ENCODE measurements around the gene STRN4. TPM values are rescaled to one million over a fixed set of nuclear protein-coding genes. Genes with fewer than 3 reads are reported as not detected.

Gene STRN4
- total and polyA plus RNA-seq, 4 donors = 9.5 to 29.9 (median 24.8) TPM

- TF ChIP-seq, protein P1, sequence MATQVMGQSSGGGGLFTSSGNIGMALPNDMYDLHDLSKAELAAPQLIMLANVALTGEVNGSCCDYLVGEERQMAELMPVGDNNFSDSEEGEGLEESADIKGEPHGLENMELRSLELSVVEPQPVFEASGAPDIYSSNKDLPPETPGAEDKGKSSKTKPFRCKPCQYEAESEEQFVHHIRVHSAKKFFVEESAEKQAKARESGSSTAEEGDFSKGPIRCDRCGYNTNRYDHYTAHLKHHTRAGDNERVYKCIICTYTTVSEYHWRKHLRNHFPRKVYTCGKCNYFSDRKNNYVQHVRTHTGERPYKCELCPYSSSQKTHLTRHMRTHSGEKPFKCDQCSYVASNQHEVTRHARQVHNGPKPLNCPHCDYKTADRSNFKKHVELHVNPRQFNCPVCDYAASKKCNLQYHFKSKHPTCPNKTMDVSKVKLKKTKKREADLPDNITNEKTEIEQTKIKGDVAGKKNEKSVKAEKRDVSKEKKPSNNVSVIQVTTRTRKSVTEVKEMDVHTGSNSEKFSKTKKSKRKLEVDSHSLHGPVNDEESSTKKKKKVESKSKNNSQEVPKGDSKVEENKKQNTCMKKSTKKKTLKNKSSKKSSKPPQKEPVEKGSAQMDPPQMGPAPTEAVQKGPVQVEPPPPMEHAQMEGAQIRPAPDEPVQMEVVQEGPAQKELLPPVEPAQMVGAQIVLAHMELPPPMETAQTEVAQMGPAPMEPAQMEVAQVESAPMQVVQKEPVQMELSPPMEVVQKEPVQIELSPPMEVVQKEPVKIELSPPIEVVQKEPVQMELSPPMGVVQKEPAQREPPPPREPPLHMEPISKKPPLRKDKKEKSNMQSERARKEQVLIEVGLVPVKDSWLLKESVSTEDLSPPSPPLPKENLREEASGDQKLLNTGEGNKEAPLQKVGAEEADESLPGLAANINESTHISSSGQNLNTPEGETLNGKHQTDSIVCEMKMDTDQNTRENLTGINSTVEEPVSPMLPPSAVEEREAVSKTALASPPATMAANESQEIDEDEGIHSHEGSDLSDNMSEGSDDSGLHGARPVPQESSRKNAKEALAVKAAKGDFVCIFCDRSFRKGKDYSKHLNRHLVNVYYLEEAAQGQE (IDR thresholded peaks at IDR 0.05) = no peak
- TF ChIP-seq HNF4G (IDR thresholded peaks at IDR 0.05) (no peak), NR2F2 (IDR thresholded peaks at IDR 0.05) (no peak)
- TF ChIP-seq, protein P2, sequence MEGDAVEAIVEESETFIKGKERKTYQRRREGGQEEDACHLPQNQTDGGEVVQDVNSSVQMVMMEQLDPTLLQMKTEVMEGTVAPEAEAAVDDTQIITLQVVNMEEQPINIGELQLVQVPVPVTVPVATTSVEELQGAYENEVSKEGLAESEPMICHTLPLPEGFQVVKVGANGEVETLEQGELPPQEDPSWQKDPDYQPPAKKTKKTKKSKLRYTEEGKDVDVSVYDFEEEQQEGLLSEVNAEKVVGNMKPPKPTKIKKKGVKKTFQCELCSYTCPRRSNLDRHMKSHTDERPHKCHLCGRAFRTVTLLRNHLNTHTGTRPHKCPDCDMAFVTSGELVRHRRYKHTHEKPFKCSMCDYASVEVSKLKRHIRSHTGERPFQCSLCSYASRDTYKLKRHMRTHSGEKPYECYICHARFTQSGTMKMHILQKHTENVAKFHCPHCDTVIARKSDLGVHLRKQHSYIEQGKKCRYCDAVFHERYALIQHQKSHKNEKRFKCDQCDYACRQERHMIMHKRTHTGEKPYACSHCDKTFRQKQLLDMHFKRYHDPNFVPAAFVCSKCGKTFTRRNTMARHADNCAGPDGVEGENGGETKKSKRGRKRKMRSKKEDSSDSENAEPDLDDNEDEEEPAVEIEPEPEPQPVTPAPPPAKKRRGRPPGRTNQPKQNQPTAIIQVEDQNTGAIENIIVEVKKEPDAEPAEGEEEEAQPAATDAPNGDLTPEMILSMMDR (IDR thresholded peaks at IDR 0.05; ENCODE audit: low read depth, low read length, missing input control) = no peak
These were observed 1.2 kb downstream of the STRN4 start (continued) for GRCh38 chr19:46745030-46745429.

DNA sequence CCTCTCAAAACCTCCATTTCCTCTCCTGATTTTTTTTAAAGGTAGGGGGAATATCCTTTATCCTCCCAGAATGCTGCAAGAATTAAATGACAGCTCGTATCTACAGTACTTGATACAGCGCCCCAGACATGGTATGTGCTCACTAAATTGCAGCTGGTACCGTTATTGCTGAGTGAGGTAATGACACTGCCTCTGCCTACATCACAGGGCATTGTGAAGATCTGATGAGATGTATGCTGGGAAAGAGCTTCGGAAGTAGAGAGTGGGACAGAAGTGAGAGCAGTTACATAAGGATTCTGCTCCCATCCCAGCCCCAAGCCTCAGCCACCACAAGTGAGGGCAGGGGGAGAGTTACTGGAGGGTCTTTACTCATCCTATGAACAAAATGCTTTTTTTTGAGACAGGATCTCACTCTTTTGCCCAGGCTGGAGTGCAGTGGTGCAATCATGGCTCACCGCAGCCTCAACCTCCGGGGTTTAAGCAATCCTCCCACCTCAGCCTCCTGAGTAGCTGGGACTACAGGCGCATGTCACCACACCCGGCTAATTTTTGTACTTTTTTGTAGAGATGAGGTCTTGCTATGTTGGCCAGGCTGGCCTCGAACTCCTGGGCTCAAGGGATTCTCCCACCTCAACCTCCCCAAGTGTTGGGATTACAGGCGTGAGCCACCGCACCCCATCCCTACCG lies 2.1 kb downstream of the STRN4 start:
- Histone ChIP-seq H3K27ac (ENCODE audit: low read depth in 1 of 2, low read length in 2 of 2) (no peak overlapping the region), H3K9me3 (ENCODE audit: control insufficient read depth in 4 of 4, low read length in 3 of 4) (no peaks in the 10 kb centered on the region), H3K4me3 (ENCODE audit: low read depth in 1 of 3, low read length in 3 of 3) (no peak overlapping the region), H3K9ac (ENCODE audit: low read depth in 1 of 2, low read length in 2 of 2) (no peak overlapping the region), H3K4me1 (ENCODE audit: control insufficient read depth in 4 of 4, insufficient read depth in 4 of 4, low read length in 3 of 4) (peaks cover 10 to 39% (median 26%) of the 10 kb centered on the region in 4 donors), H3K27me3 (ENCODE audit: control insufficient read depth in 4 of 4, insufficient read depth in 4 of 4, low read length in 3 of 4) (no peaks in the 10 kb centered on the region), H3K36me3 (ENCODE audit: control insufficient read depth in 4 of 4, insufficient read depth in 3 of 4, low read depth in 1 of 4, low read length in 3 of 4) (peaks cover 0 to 2% (median under 1%) of the 10 kb centered on the region in 4 donors)
- no peak for DNase-seq (ENCODE audit: low spot score)
- no peak for TF ChIP-seq TAF1 (conservative IDR thresholded peaks at IDR 0.05)
- TF ChIP-seq, protein P3, sequence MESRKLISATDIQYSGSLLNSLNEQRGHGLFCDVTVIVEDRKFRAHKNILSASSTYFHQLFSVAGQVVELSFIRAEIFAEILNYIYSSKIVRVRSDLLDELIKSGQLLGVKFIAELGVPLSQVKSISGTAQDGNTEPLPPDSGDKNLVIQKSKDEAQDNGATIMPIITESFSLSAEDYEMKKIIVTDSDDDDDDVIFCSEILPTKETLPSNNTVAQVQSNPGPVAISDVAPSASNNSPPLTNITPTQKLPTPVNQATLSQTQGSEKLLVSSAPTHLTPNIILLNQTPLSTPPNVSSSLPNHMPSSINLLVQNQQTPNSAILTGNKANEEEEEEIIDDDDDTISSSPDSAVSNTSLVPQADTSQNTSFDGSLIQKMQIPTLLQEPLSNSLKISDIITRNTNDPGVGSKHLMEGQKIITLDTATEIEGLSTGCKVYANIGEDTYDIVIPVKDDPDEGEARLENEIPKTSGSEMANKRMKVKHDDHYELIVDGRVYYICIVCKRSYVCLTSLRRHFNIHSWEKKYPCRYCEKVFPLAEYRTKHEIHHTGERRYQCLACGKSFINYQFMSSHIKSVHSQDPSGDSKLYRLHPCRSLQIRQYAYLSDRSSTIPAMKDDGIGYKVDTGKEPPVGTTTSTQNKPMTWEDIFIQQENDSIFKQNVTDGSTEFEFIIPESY (IDR thresholded peaks at IDR 0.05) = no peak
- 87% methylated on average over 12 of the region's 12 CpGs for WGBS

- no peak for DNase-seq (ENCODE audit: low spot score)
- H3K4me1 ChIP-seq (ENCODE audit: control insufficient read depth in 4 of 4, insufficient read depth in 4 of 4, low read length in 3 of 4) = peaks cover 10 to 43% (median 29%) of the 10 kb centered on the region in 4 donors
- peaks cover 0 to 3% (median 0%) of the 10 kb centered on the region in 4 donors for H3K36me3 ChIP-seq (ENCODE audit: control insufficient read depth in 4 of 4, insufficient read depth in 3 of 4, low read depth in 1 of 4, low read length in 3 of 4)
- no peaks in the 10 kb centered on the region for H3K9me3 ChIP-seq (ENCODE audit: control insufficient read depth in 4 of 4, low read length in 3 of 4)
- no peak overlapping the region for H3K27ac ChIP-seq (ENCODE audit: low read depth in 1 of 2, low read length in 2 of 2)
- H3K4me3 ChIP-seq (ENCODE audit: low read depth in 1 of 3, low read length in 3 of 3) = no peak overlapping the region
- no peak overlapping the region for H3K9ac ChIP-seq (ENCODE audit: low read depth in 1 of 2, low read length in 2 of 2)
- WGBS = 70% methylated on average over 4 of the region's 4 CpGs
- no peaks in the 10 kb centered on the region for H3K27me3 ChIP-seq (ENCODE audit: control insufficient read depth in 4 of 4, insufficient read depth in 4 of 4, low read length in 3 of 4)
- no peak for TF ChIP-seq FOXA2 (IDR thresholded peaks at IDR 0.05)
- no peak for TF ChIP-seq NR2F2 (IDR thresholded peaks at IDR 0.05)
- TF ChIP-seq, protein P3 (IDR thresholded peaks at IDR 0.05) = no peak
- no peak for TF ChIP-seq YY1 (IDR thresholded peaks at IDR 0.05)
- no peak for TF ChIP-seq RAD21 (IDR thresholded peaks at IDR 0.05)
- no peak for TF ChIP-seq EGR1 (IDR thresholded peaks at IDR 0.05; ENCODE audit: low read depth in 2 of 2)
- TF ChIP-seq RXRA (IDR thresholded peaks at IDR 0.05) = no peak
- no peak for TF ChIP-seq SP1 (IDR thresholded peaks at IDR 0.05)
- TF ChIP-seq FOXA1 (IDR thresholded peaks at IDR 0.05) = no peak
- no peak for TF ChIP-seq MAX (IDR thresholded peaks at IDR 0.05)
- TF ChIP-seq, protein P1 (IDR thresholded peaks at IDR 0.05) = no peak
- TF ChIP-seq GABPA (IDR thresholded peaks at IDR 0.05 in 1 of 2, conservative IDR thresholded peaks at IDR 0.05 in 1 of 2) = no peak
- TF ChIP-seq HNF4A (conservative IDR thresholded peaks at IDR 0.05) = no peak
These were observed 3.2 kb downstream of the STRN4 start for GRCh38 chr19:46742926-46743480.

Measured in liver (tissue), 9 donors.